Activated T-helper 1 cell treated with anti-CD3 and anti-CD28 coated beads, Interleukin-12 subunit alpha, Interleukin-12 subunit beta, Interleukin-2, Interleukin-4 antibody, amounts not matched to agents 30 ng/mL and 10 ng/mL and 1 ng/mL, durations not matched to agents 14 hours and 24 hours and 36 hours (primary cell): ENCODE data around the gene RAD52. TPM values are rescaled to one million over a fixed set of nuclear protein-coding genes. Genes with fewer than 3 reads are reported as not detected.

Experiments
- DNase-seq: peaks from one replicate; pipeline ENCODE4 v3.0.0; 2021; ENCODE audit warnings: low spot score
- H3K27ac Mint-ChIP-seq: one replicate; pipeline ENCODE4 v1.8.0; 2021; ENCODE audit warnings: mild to moderate bottlenecking, mixed read lengths
- H3K27me3 Mint-ChIP-seq: one replicate; pipeline ENCODE4 v1.8.0; 2022; ENCODE audit warnings: mild to moderate bottlenecking, moderate library complexity, mixed read lengths; ENCODE audit not compliant: insufficient read depth
- H3K36me3 Mint-ChIP-seq: one replicate; pipeline ENCODE4 v1.8.0; 2021; ENCODE audit warnings: low read depth, mixed read lengths
- H3K4me1 Mint-ChIP-seq: one replicate; pipeline ENCODE4 v1.8.0; 2021; ENCODE audit warnings: low read depth, mixed read lengths
- H3K4me3 Mint-ChIP-seq: one replicate; pipeline ENCODE4 v1.8.0; 2021; ENCODE audit warnings: mild to moderate bottlenecking, moderate library complexity, mixed read lengths
- H3K9me3 Mint-ChIP-seq: one replicate; pipeline ENCODE4 v1.8.0; 2021; ENCODE audit warnings: mixed read lengths
- intact Hi-C: fragments of 100-400 bp; cut with micrococcal nuclease; formaldehyde crosslinking; loops from one replicate; pipeline ENCODE4 v1.15.1; 2024
- total RNA-seq: library from RNA; stranded (reverse); gene quantifications from 2 replicates; pipeline ENCODE4 v1.2.3, GENCODE V29; 2022

Gene RAD52
- total RNA-seq, result 15.4 and 17.4 TPM in 2 replicates

DNA sequence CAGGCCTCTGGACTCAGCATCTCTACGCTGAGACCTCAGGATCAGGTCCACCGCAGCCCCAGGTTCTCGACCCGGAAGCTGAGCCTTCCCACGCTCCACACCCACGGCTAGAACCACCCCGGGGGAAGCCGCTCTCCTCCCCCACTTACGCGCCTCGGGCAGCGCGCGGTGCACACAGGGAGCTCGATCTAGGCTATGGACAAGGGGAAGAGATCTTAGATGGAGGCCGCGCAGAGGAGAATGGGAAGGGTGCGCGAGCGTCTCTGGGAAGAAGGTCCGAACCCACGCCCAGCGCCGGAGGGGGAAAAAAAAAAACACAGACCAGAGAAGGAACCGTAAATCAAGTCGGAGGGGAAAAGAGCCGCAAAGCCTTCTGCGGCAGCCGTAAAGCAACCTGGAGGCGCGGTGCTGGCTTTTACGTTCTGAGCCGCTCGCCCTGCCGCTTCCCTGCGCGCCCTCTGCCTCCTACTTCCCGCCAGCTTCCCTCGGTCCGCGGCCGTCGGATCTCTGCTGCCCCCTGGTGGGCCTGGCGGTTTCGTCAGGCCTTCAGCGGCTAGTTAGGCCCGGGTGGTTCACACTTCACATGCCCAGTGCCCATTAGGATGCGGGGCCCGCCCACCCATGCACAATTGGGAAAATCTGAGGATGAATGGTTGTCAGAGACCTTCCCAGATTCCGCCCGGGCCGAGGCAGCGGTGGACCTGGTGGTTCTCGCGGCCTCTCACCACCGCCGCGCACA is at the start of gene RAD52:
Gene RAD52, minus strand, starts transcription at position 242 of the 739 bp plus-strand sequence. CDS start 16,636 bp downstream, outside the sequence.
- Mint-ChIP-seq H3K4me3 (peak within 1 kb of the TSS; percentile 95), H3K27ac (peak within 1 kb of the TSS; percentile 92), H3K27me3 (peaks cover 6% of the 10 kb centered on the region), H3K4me1 (peaks cover 26% of the 10 kb centered on the region), H3K9me3 (no peaks in the 10 kb centered on the region), H3K36me3 (peaks cover 6% of the 10 kb centered on the region)
- intact Hi-C loops, result loop anchor here (1.0 to 10.0 kb wide), 16 partner anchors 42 to 1055 kb away; partner anchors contain the start of genes ADIPOR2, B4GALNT3, CCDC77 and DCP1B
- DNase-seq, result peak; percentile 94

DNA sequence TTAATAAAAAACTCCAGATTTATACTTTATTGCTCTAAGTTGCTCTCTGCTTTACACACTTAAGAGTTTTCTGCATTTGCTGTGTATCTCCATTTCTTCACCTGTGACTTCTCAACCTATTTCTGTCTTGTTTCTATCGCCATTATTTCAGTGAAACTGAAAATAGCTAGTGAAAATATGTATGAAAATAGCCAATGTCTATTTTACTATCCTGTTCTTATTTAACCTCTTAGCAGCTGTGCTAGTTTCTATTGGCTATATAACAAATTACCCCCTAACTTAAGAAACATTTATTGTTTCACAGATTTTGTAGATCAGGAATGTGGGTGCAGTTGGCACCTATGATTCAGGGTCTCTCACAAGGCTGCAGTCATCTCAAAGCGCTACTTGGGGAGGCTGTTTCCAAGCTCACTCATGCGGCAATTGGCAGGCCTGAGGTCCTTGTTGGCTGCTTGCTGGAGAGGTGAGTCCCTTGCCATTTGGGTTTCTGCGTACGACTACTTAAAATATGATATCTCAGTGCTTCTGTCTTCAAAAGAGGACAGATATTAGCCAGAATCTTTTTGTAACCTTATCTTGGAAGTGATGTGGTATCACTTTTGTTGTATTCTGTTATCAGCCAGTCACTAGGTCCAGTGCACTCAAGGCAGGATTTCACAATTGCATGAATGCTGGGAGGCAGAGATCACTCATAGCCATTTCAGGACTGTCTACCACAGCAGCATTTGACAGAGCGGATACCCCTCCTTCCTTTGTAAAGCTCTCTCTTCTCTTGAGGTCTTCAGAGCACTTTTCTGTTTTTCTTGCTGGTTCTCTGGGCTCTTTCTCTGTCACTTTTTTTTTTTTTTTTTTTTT is 48.8 kb upstream of the RAD52 start:
- no peak overlapping the region for H3K27ac Mint-ChIP-seq
- H3K9me3 Mint-ChIP-seq, result no peaks in the 10 kb centered on the region
- H3K36me3 Mint-ChIP-seq, result peaks cover 4% of the 10 kb centered on the region
- intact Hi-C loops, result no loop called here
- H3K4me1 Mint-ChIP-seq, result peaks cover 9% of the 10 kb centered on the region
- H3K4me3 Mint-ChIP-seq, result no peak overlapping the region
- DNase-seq, result no peak
- H3K27me3 Mint-ChIP-seq, result peaks cover 4% of the 10 kb centered on the region

DNA sequence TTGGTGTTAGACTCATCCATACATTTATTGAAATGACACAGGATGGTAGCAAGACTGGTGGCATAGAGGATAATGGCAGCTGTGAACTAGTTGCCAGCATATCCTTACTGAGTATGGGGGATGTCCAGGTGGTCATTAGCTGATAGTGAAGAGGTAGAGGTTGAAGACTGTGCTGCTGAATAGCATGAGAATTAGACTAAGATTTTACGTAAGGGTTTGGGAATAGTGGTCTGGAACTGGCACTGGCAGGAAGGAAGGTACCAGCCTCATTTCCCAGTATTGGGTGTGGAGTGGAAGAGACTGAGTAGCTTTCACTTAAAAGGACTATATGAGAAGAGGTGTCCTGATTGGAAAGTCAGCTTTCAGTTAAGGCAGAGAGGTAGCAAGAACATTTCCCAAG is 48.0 kb upstream of the RAD52 start:
- Mint-ChIP-seq H3K36me3 (peaks cover 7% of the 10 kb centered on the region), H3K4me3 (no peak overlapping the region), H3K4me1 (peaks cover 12% of the 10 kb centered on the region), H3K27ac (no peak overlapping the region), H3K9me3 (no peaks in the 10 kb centered on the region), H3K27me3 (peaks cover 7% of the 10 kb centered on the region)
- intact Hi-C loops, result no loop called here
- no peak for DNase-seq

DNA sequence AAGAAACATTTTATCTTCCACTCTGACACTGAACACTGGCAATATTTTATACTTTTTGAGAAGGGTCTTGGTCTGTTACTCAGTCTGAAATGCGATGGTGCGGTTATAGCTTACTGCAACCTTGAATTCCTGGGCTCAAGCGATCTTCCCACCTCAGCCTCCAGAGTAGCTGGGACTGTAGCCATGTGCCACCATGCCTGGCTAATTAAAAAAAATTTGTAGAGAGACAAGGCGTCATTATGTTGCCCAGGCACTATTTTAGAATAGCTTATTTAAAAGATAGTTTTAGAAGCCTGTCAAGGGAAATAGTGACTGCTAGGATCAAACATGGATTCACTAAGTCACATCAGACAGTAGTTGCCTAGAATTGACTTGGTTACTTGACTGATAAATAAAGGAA is 47.4 kb upstream of the RAD52 start:
- intact Hi-C loops, result no loop called here
- Mint-ChIP-seq H3K9me3 (no peaks in the 10 kb centered on the region), H3K4me1 (peaks cover 19% of the 10 kb centered on the region), H3K36me3 (peaks cover 7% of the 10 kb centered on the region), H3K27me3 (peaks cover 7% of the 10 kb centered on the region), H3K4me3 (no peak overlapping the region), H3K27ac (no peak overlapping the region)
- no peak for DNase-seq

DNA sequence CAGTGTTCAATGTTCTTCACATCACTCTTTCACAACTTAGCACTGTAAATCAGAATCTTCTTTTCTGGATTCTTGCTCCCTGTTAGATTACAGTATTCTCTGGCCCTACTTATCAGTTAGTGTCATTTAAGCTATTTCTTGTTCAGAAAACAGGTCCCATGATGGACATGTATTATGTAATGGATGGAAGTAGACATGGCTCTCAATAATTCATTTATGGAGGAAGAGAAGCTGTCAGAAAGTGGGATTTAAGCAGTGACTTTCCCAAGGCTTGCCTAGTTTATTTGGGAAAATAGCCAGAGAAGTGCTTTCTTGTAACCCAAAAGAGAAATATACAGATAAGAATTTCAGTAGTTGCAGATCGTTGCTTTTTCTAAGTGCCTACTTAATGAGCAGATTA is 43.2 kb upstream of the RAD52 start:
- Mint-ChIP-seq H3K4me1 (peaks cover 39% of the 10 kb centered on the region), H3K27me3 (peaks cover 9% of the 10 kb centered on the region), H3K27ac (peak overlapping the region; percentile 20), H3K36me3 (peaks cover 4% of the 10 kb centered on the region), H3K4me3 (peak overlapping the region; percentile 91), H3K9me3 (no peaks in the 10 kb centered on the region)
- DNase-seq, result no peak
- intact Hi-C loops, result loop anchor here (2.0 to 5.0 kb wide), 5 partner anchors 105 to 605 kb away; partner anchors contain the start of genes CCDC77 and KDM5A

DNA sequence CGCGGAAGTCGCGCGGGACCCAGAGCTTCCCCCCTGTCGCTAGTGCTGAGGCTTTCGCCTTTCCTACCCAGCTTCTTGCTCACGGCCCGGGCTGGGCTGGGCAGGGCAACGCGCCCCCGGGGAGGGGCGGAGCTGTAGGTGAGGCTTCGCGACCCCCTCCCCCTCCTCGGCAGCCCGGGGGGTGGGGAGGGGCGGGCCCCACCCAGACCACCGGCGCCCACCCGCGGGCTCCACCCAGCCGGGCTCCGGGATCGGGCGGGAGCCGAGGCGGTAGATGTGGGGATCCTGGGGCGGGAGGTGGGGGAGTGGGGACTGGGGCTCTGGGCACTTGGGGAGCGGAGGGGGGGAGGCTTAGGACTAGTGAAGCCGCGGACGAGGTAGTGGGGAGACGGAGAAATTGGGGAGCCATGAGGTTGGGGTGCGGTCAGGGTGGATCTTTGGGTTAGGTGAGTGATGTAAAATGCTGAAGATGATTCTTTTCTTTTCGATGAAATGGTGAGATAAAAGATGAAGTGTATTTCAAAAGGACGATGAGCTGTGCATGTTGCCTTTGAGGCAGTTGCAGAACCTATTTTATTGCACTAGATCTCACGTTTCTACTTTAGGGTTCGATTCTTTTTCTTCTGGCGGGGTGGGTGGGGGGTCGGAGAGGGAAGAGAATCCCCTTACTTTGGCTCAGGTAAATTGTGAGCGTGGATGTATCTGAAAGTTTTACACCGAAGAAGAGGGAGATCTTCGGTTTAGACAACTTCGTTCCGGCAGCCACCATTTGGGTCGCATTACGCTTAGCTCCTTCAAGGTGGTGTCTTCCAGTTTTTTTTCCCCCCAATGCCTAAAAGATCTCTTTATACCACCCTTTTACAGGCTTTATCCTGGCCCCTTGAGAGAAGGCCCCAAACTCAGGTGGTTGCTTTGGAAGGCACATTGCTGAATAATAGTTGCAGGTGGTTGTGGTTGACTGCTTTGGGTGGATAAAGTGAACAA is 42.1 kb upstream of the RAD52 start:
- peak overlapping the region; percentile 88 for H3K27ac Mint-ChIP-seq
- intact Hi-C loops, result loop anchor here (1.0 to 5.0 kb wide), 10 partner anchors 42 to 699 kb away; partner anchors contain the start of genes ADIPOR2, CCDC77, FBXL14 and KDM5A
- peaks cover 9% of the 10 kb centered on the region for H3K27me3 Mint-ChIP-seq
- no peaks in the 10 kb centered on the region for H3K9me3 Mint-ChIP-seq
- peaks cover 4% of the 10 kb centered on the region for H3K36me3 Mint-ChIP-seq
- no peak for DNase-seq
- peak overlapping the region; percentile 91 for H3K4me3 Mint-ChIP-seq
- H3K4me1 Mint-ChIP-seq, result peaks cover 35% of the 10 kb centered on the region

DNA sequence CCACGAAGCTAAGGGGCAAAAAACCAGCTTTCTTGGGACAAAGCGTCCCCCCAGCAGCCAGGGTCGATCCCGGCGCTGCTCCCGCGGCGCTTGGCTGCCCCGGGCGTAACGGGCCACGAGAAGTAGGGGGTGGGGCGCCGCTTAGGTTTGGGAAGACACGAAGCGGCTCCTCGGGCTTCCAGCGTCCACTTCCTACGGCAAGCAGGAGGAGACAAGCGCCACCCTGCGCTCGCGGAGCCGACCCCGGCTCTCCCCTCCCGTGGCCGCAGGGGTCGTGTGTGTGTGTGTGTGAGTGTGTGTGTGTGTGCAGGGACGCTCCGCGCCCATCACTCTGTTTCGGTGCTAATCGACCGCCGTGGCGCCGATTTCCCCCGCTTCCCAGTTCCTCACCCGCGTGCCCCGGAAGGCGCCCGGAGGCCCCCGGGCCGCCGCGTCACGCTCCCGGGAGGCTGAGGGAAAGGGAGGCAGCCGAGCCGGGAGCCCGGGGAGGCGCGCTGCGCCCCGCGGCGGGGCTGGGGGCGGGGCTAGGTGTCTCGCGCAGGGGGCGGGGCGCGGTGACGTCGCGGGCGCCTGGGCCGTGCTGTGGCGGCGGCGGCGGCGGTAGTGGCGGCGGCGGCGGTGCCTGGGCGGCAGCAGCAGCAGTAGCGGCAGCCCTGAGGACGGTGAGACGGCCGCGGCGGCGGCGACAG is 41.3 kb upstream of the RAD52 start, which contains the start of gene ERC1:
Gene ERC1, plus strand, starts transcription at position 563 of the 689 bp plus-strand sequence. CDS start 36,681 bp downstream, outside the sequence.
- H3K27me3 Mint-ChIP-seq, result peaks cover 7% of the 10 kb centered on the region
- peak within 1 kb of the TSS; percentile 91 for H3K4me3 Mint-ChIP-seq
- peaks cover 35% of the 10 kb centered on the region for H3K4me1 Mint-ChIP-seq
- H3K27ac Mint-ChIP-seq, result peak within 1 kb of the TSS; percentile 88
- no peaks in the 10 kb centered on the region for H3K9me3 Mint-ChIP-seq
- peaks cover 4% of the 10 kb centered on the region for H3K36me3 Mint-ChIP-seq
- intact Hi-C loops, result loop anchor here (1.0 to 5.0 kb wide), 9 partner anchors 42 to 700 kb away; partner anchors contain the start of genes ADIPOR2, CCDC77, FBXL14 and KDM5A
- DNase-seq, result peak; percentile 82

DNA sequence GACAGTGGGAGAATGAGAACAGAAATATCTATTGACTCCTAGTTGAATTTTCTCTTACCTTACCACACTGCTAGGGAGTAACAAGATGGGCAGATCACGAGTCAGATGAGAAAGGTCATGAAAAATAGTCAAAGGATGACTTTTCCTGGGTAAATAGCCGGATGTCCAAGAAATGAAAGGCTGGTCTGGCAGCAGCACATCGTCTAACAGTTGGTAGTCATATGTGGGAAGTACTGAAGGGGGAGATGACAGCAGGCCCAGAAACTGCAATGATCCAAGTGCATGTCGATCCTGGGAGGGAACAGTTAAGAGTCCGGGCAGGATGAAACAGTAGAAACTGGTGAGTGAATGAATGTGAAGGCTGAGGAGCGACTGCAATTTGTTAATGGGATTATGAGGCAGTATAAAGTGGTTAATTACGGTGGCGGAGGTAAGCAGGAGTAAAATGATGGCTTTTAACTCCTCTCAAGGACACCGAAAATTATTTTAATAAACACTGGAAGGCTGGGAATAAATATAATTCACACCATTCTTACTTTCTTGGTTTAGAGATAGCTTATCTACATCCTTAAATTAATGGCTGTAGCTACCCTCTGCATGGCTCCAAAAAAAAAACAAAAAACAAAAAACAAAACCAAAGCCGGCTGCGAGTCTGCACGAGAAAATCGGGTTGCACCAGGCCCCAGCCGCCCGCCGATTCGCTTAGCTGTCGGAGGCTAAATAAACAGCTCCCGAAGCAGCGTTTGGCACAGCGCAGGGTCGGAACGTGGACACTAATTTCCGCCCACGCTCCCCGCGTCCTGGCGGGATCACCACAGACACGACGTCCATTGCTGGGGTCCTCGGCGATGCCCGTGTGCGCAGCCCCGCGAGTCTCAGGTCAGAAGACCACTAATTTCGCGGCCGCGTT is 40.5 kb upstream of the RAD52 start:
- Mint-ChIP-seq H3K27me3 (peaks cover 7% of the 10 kb centered on the region), H3K27ac (peak overlapping the region; percentile 81), H3K36me3 (peaks cover 4% of the 10 kb centered on the region), H3K9me3 (no peaks in the 10 kb centered on the region), H3K4me3 (peak overlapping the region; percentile 85), H3K4me1 (peaks cover 35% of the 10 kb centered on the region)
- intact Hi-C loops, result loop anchor here (2.0 to 5.0 kb wide), 8 partner anchors 107 to 701 kb away; partner anchors contain the start of genes ADIPOR2, CCDC77, FBXL14 and KDM5A
- peak; percentile 38 for DNase-seq

DNA sequence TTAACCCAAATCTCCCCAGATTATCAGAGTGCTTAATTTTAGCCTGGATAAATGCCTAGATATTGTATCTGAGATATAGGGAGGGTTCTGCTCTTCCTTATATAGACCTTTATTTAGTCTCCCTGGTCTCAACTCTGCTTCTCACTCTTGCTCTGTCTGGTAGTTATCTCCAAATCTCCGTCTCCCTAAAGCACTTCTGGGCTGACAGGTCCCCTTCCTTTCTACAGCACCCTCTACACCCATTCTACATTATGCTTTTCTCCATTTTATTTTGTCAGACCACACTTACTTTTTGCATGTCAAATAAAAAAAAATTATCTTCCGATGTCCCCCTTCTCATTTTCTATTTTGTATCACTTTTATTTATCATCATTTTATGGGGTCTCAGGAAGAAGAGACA is 39.6 kb upstream of the RAD52 start:
- Mint-ChIP-seq H3K4me3 (peak overlapping the region; percentile 25), H3K9me3 (no peaks in the 10 kb centered on the region), H3K27ac (no peak overlapping the region), H3K4me1 (peaks cover 35% of the 10 kb centered on the region), H3K36me3 (peaks cover 4% of the 10 kb centered on the region), H3K27me3 (peaks cover 7% of the 10 kb centered on the region)
- intact Hi-C loops, result no loop called here
- no peak for DNase-seq

DNA sequence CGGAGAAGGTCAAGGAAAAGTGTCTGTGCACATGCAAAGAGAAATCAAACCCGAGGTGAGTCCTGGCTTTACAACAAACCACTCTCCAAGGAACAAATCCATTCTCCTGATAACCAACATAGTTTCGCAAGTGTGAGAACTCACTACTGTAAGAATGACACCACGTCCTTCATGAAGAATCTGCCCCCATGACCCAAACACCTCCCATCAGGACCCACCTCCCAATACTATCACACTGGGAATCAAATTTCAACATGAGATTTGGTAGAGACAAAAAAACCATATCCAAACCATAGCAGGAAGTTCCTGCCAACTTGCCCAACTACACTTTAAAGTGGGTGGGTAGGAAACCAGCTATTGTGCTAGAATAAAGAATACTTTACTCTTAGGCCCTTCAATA is 39.2 kb upstream of the RAD52 start:
- intact Hi-C loops, result no loop called here
- Mint-ChIP-seq H3K9me3 (no peaks in the 10 kb centered on the region), H3K4me1 (peaks cover 35% of the 10 kb centered on the region), H3K27me3 (peaks cover 7% of the 10 kb centered on the region), H3K36me3 (peaks cover 4% of the 10 kb centered on the region), H3K27ac (no peak overlapping the region), H3K4me3 (peak overlapping the region; percentile 13)
- no peak for DNase-seq

DNA sequence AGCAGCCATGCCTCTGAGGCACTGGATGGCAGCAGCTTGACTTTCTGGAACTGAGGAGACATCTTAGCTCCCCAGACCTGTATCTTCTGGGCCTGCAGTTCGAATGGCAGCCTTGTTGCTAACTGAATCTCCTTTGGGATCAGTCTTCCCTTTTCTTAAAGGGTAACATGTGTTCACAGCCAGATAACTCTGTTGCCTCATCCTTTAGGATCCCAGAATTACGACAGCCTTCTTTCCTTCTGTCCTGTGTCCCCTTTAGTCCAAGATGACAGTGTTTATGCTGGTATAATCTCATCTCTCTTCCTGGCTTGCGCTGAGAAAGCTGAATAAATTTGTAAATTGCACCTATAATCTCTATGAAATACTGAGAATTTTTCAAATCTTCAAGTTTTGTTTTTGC is 32.5 kb upstream of the RAD52 start:
- no peak overlapping the region for H3K4me3 Mint-ChIP-seq
- H3K36me3 Mint-ChIP-seq, result no peaks in the 10 kb centered on the region
- peaks cover 8% of the 10 kb centered on the region for H3K27me3 Mint-ChIP-seq
- peaks cover 14% of the 10 kb centered on the region for H3K4me1 Mint-ChIP-seq
- H3K9me3 Mint-ChIP-seq, result no peaks in the 10 kb centered on the region
- H3K27ac Mint-ChIP-seq, result no peak overlapping the region
- no peak for DNase-seq
- intact Hi-C loops, result no loop called here
